Measurements from ENCODE around the gene ARHGAP10.

The ARHGAP10 gene

DNA sequence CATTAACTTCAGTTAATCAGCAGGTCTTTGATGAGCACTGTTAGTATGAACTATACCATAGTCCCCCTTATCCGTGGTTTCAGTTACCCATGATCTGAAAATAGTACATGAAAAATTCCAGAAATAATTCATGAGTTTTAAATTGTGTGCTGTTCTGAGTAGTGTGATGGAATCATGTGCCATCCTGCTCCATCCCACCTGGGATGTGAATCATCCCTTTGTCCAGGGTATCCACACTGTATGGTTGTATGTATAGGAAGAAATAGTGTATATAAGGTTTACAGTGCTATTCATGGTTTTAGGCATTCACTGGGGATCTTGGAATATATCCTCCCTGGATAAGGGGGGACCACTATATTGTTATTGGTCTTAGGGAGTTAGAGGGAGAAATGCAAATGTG is 24.5 kb downstream of the ARHGAP10 start:
- no peak overlapping the region for H3K4me3 ChIP-seq (ENCODE audit: low read depth, low read length)
- no peak for TF ChIP-seq CTCF (IDR thresholded peaks at IDR 0.05; ENCODE audit: low read depth, low read length)

- H3K4me3 ChIP-seq (ENCODE audit: low read depth, low read length): no peak overlapping the region
- TF ChIP-seq CTCF (IDR thresholded peaks at IDR 0.05; ENCODE audit: low read depth, low read length): no peak
Observed at GRCh38 chr4:147760176-147760575, 28.3 kb downstream of the ARHGAP10 start.

GRCh38 chr4:147760695-147761094 is 28.8 kb downstream of the ARHGAP10 start:
- TF ChIP-seq CTCF (IDR thresholded peaks at IDR 0.05; ENCODE audit: low read depth, low read length): no peak
- no peak overlapping the region for H3K4me3 ChIP-seq (ENCODE audit: low read depth, low read length)

DNA sequence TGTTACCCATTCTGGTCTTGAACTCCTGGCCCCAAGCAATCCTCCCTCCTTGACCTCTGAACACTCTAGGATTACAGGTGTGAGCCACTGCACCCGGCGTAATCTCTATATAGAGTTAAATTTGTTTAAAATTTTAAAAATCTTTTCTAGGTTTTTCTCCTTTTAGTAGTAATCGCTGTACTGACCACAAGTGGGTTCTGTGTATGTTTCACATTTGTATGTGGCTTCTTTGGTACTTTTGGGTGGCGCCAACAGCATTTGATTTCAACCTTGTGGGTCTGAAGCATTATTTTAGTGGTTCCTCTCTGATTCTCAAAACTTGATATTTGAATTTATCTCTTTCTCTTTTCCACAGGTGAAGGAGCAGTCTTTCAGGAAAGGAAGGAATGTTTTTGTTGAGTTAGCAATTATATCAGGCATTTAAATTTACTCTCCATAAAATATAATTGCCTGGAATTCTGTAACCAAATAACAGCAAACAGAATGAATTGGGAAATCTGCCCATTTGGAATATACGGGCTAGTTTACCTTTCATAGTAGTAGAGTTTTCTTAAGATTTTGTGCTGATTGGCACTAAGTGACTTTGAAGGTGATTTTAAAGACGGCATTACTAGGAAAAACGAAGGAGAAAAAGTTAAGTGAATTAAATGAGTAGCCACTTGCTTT is 29.5 kb downstream of the ARHGAP10 start:
- no peak overlapping the region for H3K4me3 ChIP-seq (ENCODE audit: low read depth, low read length)
- no peak for TF ChIP-seq CTCF (IDR thresholded peaks at IDR 0.05; ENCODE audit: low read depth, low read length)

GRCh38 chr4:147764337-147764736 is 32.4 kb downstream of the ARHGAP10 start:
- H3K4me3 ChIP-seq (ENCODE audit: low read depth, low read length): no peak overlapping the region
- no peak for TF ChIP-seq CTCF (IDR thresholded peaks at IDR 0.05; ENCODE audit: low read depth, low read length)

- no peak overlapping the region for H3K4me3 ChIP-seq (ENCODE audit: low read depth, low read length)
- no peak for TF ChIP-seq CTCF (IDR thresholded peaks at IDR 0.05; ENCODE audit: low read depth, low read length)
Observed at GRCh38 chr4:147765121-147765529, 33.2 kb downstream of the ARHGAP10 start.

DNA sequence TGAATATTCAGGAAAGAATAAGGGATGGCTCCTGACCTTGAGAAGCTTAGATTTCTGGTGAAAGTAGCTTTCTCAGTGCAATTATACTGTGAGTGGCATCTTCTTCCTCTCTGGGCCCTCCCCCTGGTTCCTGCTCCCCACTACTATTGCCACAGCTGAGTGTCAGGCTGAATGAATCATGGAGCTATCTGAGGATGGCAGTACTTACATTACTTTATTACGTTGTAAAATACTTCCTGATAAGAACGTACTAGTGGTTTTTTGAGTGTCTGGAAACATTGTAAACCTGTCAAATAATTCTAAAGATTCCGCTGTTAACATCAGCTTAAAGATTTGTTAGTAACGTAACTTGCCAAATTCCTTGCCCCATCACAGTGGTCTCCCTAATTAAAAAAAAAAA is 36.2 kb downstream of the ARHGAP10 start:
- TF ChIP-seq CTCF (IDR thresholded peaks at IDR 0.05; ENCODE audit: low read depth, low read length): no peak
- no peak overlapping the region for H3K4me3 ChIP-seq (ENCODE audit: low read depth, low read length)
